ENCODE measurements around the gene VPS37C. TPM values are rescaled to one million over a fixed set of nuclear protein-coding genes. Genes with fewer than 3 reads are reported as not detected.

Gene VPS37C
- total and polyA plus RNA-seq, 2 of the 13 experiments (the other 11 are each of a cell fraction or from before 2014, with no cell fraction given), result 7.5 to 8.8 TPM

GRCh38 chr11:61133145-61133544 is 28.1 kb downstream of the VPS37C start:
- in situ Hi-C loops (cut with HindIII; ENCODE audit: extremely low pct_ligation_motif_present, low pct_unique_long_range_greater_than_20kb), result no loop called here

More at GRCh38 chr11:61133145-61133544, 28.1 kb downstream of the VPS37C start:
- intact Hi-C loops (cut with micrococcal nuclease; ENCODE audit: unreplicated experiment), result no loop called here
- ChIA-PET POLR2A (no interaction called here), CTCF (ENCODE audit: low intra/inter-chr PET ratio, low total read pairs) (interaction anchor here (1.5 kb wide), 1 partner anchor 40 kb away, joined by 6 read pairs; no protein-coding TSS in a partner anchor)
- Histone ChIP-seq H3K27me3 (ENCODE audit: control insufficient read depth in 1 of 2, insufficient read depth in 2 of 2, low read length in 2 of 2) (no peaks in the 10 kb centered on the region), H3K27ac (ENCODE audit: extremely low read length, insufficient read depth, low read length) (no peak overlapping the region), H3K4me2 (ENCODE audit: low read depth, low read length) (no peak overlapping the region), H3K79me2 (ENCODE audit: insufficient read depth, low read length) (no peaks in the 10 kb centered on the region), H4K20me1 (ENCODE audit: insufficient read depth, low read length) (no peaks in the 10 kb centered on the region), H2AFZ (ENCODE audit: low read length) (no peak overlapping the region), H3K9me3 (ENCODE audit: low read length) (no peaks in the 10 kb centered on the region), H3K9ac (ENCODE audit: insufficient read depth, low read depth, low read length) (no peak overlapping the region), H3K36me3 (replicated peaks in 1 of 2; ENCODE audit: control insufficient read depth in 1 of 2, insufficient read depth in 2 of 2, low read length in 2 of 2) (peaks cover 4 to 20% of the 10 kb centered on the region in 2 experiments; a peak in 2 of 5 replicates), H3K4me1 (ENCODE audit: insufficient read depth, low read length) (peaks cover 6% of the 10 kb centered on the region), H3K4me3 (replicated peaks in 1 of 3; ENCODE audit: insufficient read depth in 1 of 3, low read depth in 2 of 3, low read length in 3 of 3) (no peak overlapping the region)
- BruUV-seq (replicated peaks), result no TSS peak
- DNase-seq (ENCODE audit: low spot score) (no peak), FAIRE-seq (no peak), ATAC-seq (no peak)
- TF ChIP-seq TCF12 (IDR thresholded peaks at IDR 0.05), result no peak
- no peak for TF ChIP-seq TCF12 (CRISPR knock-in tag; IDR thresholded peaks at IDR 0.05)
- TF ChIP-seq NR2F6 (IDR thresholded peaks at IDR 0.05), result no peak
- TF ChIP-seq NR2F6 (CRISPR knock-in tag; IDR thresholded peaks at IDR 0.05), result no peak
- TF ChIP-seq SP140L (CRISPR knock-in tag; IDR thresholded peaks at IDR 0.05; ENCODE audit: borderline replicate concordance), result no peak
- TF ChIP-seq HDAC6 (IDR thresholded peaks at IDR 0.05; ENCODE audit: low read depth, low read length), result no peak
- TF ChIP-seq ARID5B (CRISPR knock-in tag; IDR thresholded peaks at IDR 0.05), result no peak
- TF ChIP-seq, protein P1, sequence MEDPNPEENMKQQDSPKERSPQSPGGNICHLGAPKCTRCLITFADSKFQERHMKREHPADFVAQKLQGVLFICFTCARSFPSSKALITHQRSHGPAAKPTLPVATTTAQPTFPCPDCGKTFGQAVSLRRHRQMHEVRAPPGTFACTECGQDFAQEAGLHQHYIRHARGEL (CRISPR knock-in tag; IDR thresholded peaks at IDR 0.05), result no peak
- TF ChIP-seq MYNN (CRISPR knock-in tag; IDR thresholded peaks at IDR 0.05; ENCODE audit: low read depth), result no peak
- TF ChIP-seq PATZ1 (CRISPR knock-in tag; IDR thresholded peaks at IDR 0.05), result no peak
- no peak for TF ChIP-seq CENPT (CRISPR knock-in tag; IDR thresholded peaks at IDR 0.05; ENCODE audit: low read depth)
- no peak for TF ChIP-seq ZFY (CRISPR knock-in tag; IDR thresholded peaks at IDR 0.05)
- no peak for TF ChIP-seq ZNF383 (CRISPR knock-in tag; IDR thresholded peaks at IDR 0.05; ENCODE audit: borderline replicate concordance)
- TF ChIP-seq AFF4 (CRISPR knock-in tag; IDR thresholded peaks at IDR 0.05), result no peak
- no peak for TF ChIP-seq MTF1 (CRISPR knock-in tag; IDR thresholded peaks at IDR 0.05)
- no peak for TF ChIP-seq ZNF260 (CRISPR knock-in tag; IDR thresholded peaks at IDR 0.05; ENCODE audit: borderline replicate concordance, low read depth)
- WGBS (ENCODE audit: low lambda C conversion rate), result 91% methylated on average over 6 of the region's 7 CpGs

All from HepG2 (cell line).